Calu3 (cell line): Measurements from ENCODE around the gene SENP8. TPM values are rescaled to one million over a fixed set of nuclear protein-coding genes. Genes with fewer than 3 reads are reported as not detected.

ENCODE experiments used
- BruUV-seq: library from RNA; stranded (reverse); fragments of 400-500 nt; replicated peaks from 2 replicates; lab custom pipeline; 2021; lab: Mats Ljungman, UMichigan
- CTCF ChIA-PET: fragments of 300-600 bp; sonication (Branson Sonifier 250); formaldehyde crosslinking; loops from one replicate; lab custom pipeline; 2022; ENCODE audit warnings: antibody characterized with exemption; lab: Charles Lee
- DNase-seq: peaks from one replicate; pipeline ENCODE4 v3.0.0; 2022
- H3K27ac Mint-ChIP-seq: one replicate; pipeline ENCODE4 v1.8.0; 2022; ENCODE audit warnings: mixed read lengths; ENCODE audit not compliant: unreplicated experiment
- H3K27me3 Mint-ChIP-seq: one replicate; pipeline ENCODE4 v1.8.0; 2022; ENCODE audit warnings: mixed read lengths; ENCODE audit not compliant: unreplicated experiment
- H3K36me3 Mint-ChIP-seq: one replicate; pipeline ENCODE4 v1.8.0; 2022; ENCODE audit warnings: mild to moderate bottlenecking, moderate library complexity, mixed read lengths; ENCODE audit not compliant: insufficient read depth, unreplicated experiment
- H3K4me1 Mint-ChIP-seq: one replicate; pipeline ENCODE4 v1.8.0; 2022; ENCODE audit warnings: mild to moderate bottlenecking, low read depth, mixed read lengths; ENCODE audit not compliant: unreplicated experiment
- H3K4me3 Mint-ChIP-seq: one replicate; pipeline ENCODE4 v1.8.0; 2022; ENCODE audit warnings: mild to moderate bottlenecking, low read depth, moderate library complexity, mixed read lengths; ENCODE audit not compliant: unreplicated experiment
- H3K9me3 Mint-ChIP-seq: one replicate; pipeline ENCODE4 v1.8.0; 2022; ENCODE audit warnings: low read depth, mixed read lengths; ENCODE audit not compliant: unreplicated experiment
- CTCF ChIP-seq: fragments of 200-600 bp; IDR thresholded peaks from one replicate; pipeline ENCODE4 v1.8.0; 2022; ENCODE audit warnings: antibody characterized with exemption; ENCODE audit not compliant: unreplicated experiment
- intact Hi-C: fragments of 100-400 bp; cut with micrococcal nuclease; formaldehyde crosslinking; loops from one replicate; pipeline ENCODE4 v1.10.0; 2022; ENCODE audit not compliant: unreplicated experiment
- total RNA-seq: library from RNA; stranded (reverse); gene quantifications from 2 replicates; pipeline ENCODE4 v1.2.3, GENCODE V29; 2022

Gene SENP8
- total RNA-seq, 1 experiment from 2014 or later: 3.6 TPM

GRCh38 chr15:72174551-72175165 lies 56.5 kb downstream of the SENP8 start:
- Mint-ChIP-seq H3K36me3 (no peaks in the 10 kb centered on the region), H3K9me3 (no peaks in the 10 kb centered on the region), H3K4me3 (no peak overlapping the region), H3K4me1 (peaks cover 7% of the 10 kb centered on the region), H3K27me3 (peaks cover 26% of the 10 kb centered on the region), H3K27ac (no peak overlapping the region)
- CTCF ChIA-PET: no interaction called here
- no peak for DNase-seq
- intact Hi-C loops: no loop called here
- BruUV-seq: no TSS peak
- no peak for TF ChIP-seq CTCF

- intact Hi-C loops: no loop called here
- CTCF ChIA-PET: interaction anchor here (1.6 kb wide), 1 partner anchor 9 kb away, joined by 5 read pairs; no protein-coding TSS in a partner anchor
- Mint-ChIP-seq H3K9me3 (no peaks in the 10 kb centered on the region), H3K27ac (no peak overlapping the region), H3K36me3 (no peaks in the 10 kb centered on the region), H3K27me3 (peaks cover 26% of the 10 kb centered on the region), H3K4me3 (no peak overlapping the region), H3K4me1 (peaks cover 7% of the 10 kb centered on the region)
- DNase-seq: no peak
- TF ChIP-seq CTCF: no peak
- no TSS peak for BruUV-seq
Observed at GRCh38 chr15:72175186-72176044, 57.2 kb downstream of the SENP8 start.

GRCh38 chr15:72176159-72176558 lies 58.0 kb downstream of the SENP8 start:
- no peak for DNase-seq
- H3K36me3 Mint-ChIP-seq: no peaks in the 10 kb centered on the region
- CTCF ChIA-PET: interaction anchor here (0.7 to 1.6 kb wide), 2 partner anchors 10 to 43 kb away, joined by 5 read pairs; no protein-coding TSS in a partner anchor
- no peaks in the 10 kb centered on the region for H3K9me3 Mint-ChIP-seq
- peaks cover 7% of the 10 kb centered on the region for H3K4me1 Mint-ChIP-seq
- no peak overlapping the region for H3K27ac Mint-ChIP-seq
- peaks cover 26% of the 10 kb centered on the region for H3K27me3 Mint-ChIP-seq
- TF ChIP-seq CTCF: no peak
- BruUV-seq: no TSS peak
- intact Hi-C loops: no loop called here
- no peak overlapping the region for H3K4me3 Mint-ChIP-seq

- Mint-ChIP-seq H3K9me3 (no peaks in the 10 kb centered on the region), H3K27me3 (peaks cover 26% of the 10 kb centered on the region), H3K36me3 (no peaks in the 10 kb centered on the region), H3K4me1 (peaks cover 7% of the 10 kb centered on the region), H3K4me3 (no peak overlapping the region), H3K27ac (no peak overlapping the region)
- intact Hi-C loops: no loop called here
- BruUV-seq: no TSS peak
- DNase-seq: no peak
- no peak for TF ChIP-seq CTCF
- CTCF ChIA-PET: interaction anchor here (0.6 to 1.6 kb wide), 3 partner anchors 10 to 712 kb away, joined by 3 to 5 read pairs (median 5); no protein-coding TSS in a partner anchor
Observed at GRCh38 chr15:72176743-72177142, 58.5 kb downstream of the SENP8 start.
